GM12865 (cell line): ENCODE data around the gene CTSF.
"Not testable (repeated sequence)": the region's sequence is repeated elsewhere in the genome, so short reads cannot be mapped to it uniquely, and the experiment has no call there.

Source experiments
- DNase-seq: peaks from one replicate; pipeline ENCODE4 v3.0.0; 2010; ENCODE audit warnings: low read depth
- H3K4me3 ChIP-seq: 2 replicates; pipeline ENCODE4 v1.5.1; 2011; ENCODE audit warnings: mild to moderate bottlenecking, low read depth, low read length, control low read depth
- CTCF ChIP-seq: IDR thresholded peaks from 2 replicates; pipeline ENCODE4 v1.5.1; 2011; ENCODE audit warnings: low read length, control low read depth, low read depth, inconsistent platforms; ENCODE audit not compliant: insufficient read depth; ENCODE audit errors: missing control alignments

The CTSF gene

DNA sequence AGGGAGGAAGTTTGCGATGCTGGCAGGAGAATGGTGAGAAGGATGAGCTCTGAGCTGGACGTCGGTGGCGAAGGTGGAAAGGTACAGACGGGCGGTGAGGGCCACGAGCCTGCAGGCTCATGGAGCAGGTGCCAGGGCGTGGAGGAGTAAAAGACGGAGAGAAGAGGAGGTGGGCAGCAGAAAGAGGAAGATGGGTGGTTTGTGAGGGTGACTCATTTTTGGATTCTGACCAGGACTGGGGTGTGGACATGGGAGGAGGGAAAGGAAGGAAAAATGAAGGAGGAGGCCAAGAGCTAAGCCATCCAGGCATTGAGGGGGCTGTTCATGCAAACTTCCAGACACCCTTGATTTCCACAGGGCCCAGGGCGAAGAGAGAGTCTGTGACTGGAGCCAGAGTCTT lies 26.0 kb downstream of the CTSF start:
- H3K4me3 ChIP-seq, result no peak overlapping the region
- no peak for DNase-seq
- no peak for TF ChIP-seq CTCF

DNA sequence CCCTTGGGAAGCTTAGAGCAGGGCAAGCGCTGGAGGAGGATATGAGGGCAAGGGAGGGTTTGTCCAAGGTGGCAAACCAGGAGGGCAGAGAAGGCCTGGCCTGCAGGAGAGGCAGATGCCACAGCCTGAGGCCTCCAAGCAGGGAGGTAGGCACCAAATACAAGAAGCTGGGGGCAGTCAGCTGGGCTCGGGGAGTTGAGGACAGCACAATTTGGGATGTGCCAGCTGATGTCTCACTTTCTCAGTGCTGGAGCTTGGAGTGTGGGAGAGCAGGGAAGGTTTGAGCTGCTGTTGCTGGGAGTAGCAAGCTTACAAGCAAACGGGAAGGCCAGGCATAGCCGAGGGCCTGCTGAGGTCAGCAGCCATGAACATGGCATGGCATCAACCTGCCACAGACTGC lies 26.5 kb downstream of the CTSF start:
- no peak for DNase-seq
- TF ChIP-seq CTCF, result no peak
- no peak overlapping the region for H3K4me3 ChIP-seq

DNA sequence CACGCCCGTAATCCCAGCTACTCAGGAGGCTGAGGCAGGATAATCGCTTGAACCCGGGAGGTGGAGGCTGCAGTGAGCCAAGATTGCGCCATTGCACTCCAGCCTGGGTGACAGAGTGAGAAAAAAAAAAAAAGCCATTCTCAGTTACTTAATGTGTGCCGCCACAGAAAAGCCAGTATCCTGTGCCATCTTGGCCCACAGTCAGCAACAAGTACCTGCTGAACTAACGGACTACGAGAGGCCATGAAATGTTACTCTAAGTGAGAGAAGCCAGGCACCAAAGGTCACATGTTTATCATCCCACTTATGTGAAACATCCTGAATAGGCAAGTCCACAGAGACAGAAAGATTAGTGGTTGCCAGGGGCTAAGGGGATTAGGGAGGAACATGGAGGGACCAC lies 27.8 kb downstream of the CTSF start:
- H3K4me3 ChIP-seq, DNase-seq: not testable (repeated sequence)

GRCh38 chr11:66539870-66540213 lies 28.6 kb downstream of the CTSF start:
- no peak for DNase-seq
- no peak overlapping the region for H3K4me3 ChIP-seq
- TF ChIP-seq CTCF, result no peak

- no peak for TF ChIP-seq CTCF
- no peak for DNase-seq
- H3K4me3 ChIP-seq, result no peak overlapping the region
These were observed 29.1 kb downstream of the CTSF start for GRCh38 chr11:66539170-66539869.

DNA sequence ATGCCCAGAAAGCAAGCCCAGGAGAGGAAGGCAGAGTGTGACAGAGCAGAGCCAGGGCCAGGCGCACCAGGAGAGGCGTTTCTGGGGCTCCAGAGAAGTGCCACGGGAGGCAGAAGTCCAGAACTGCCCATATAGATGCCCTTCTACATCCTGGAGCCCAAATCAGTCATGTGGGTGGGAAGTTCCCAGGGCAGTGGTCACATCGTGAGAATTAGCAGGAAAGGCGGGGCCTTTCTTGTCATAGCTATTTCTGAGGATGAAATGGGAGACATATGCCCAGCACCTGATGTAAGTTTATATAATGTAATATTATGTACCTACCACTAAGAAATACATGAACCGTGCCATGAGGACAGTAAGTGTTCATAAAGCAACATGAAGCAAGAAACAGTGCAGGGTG lies 35.6 kb downstream of the CTSF start:
- no peak for DNase-seq
- no peak overlapping the region for H3K4me3 ChIP-seq
- no peak for TF ChIP-seq CTCF

DNA sequence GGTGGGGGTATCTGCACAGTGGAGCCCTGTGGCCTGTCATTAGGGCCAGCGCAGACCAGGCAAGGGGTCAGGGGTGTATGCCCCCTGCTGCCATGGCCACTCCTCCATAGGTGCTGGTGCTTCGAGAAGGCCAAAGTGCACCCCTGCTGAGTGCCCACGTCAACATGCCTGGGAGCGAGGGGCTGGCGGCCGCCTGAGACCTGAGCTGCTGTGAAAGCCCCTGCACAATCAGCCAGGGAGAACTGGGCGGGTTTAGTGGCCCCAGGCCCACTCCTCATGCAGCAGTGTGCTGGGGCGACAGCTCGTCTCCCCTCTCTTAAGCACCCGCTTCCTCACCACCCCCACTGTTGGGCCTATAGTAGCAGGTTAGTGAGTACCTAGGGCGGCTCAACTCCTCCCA lies 36.6 kb downstream of the CTSF start:
- no peak for TF ChIP-seq CTCF

More for the DNA sequence above, 36.6 kb downstream of the CTSF start:
- no peak overlapping the region for H3K4me3 ChIP-seq
- DNase-seq, result no peak
